ENCODE data around the gene PRKCE. TPM values are rescaled to one million over a fixed set of nuclear protein-coding genes. Genes with fewer than 3 reads are reported as not detected.

PRKCE gene
- total and polyA plus RNA-seq, 2 experiments from 2014 or later: 0.94 to 1.2 TPM

DNA sequence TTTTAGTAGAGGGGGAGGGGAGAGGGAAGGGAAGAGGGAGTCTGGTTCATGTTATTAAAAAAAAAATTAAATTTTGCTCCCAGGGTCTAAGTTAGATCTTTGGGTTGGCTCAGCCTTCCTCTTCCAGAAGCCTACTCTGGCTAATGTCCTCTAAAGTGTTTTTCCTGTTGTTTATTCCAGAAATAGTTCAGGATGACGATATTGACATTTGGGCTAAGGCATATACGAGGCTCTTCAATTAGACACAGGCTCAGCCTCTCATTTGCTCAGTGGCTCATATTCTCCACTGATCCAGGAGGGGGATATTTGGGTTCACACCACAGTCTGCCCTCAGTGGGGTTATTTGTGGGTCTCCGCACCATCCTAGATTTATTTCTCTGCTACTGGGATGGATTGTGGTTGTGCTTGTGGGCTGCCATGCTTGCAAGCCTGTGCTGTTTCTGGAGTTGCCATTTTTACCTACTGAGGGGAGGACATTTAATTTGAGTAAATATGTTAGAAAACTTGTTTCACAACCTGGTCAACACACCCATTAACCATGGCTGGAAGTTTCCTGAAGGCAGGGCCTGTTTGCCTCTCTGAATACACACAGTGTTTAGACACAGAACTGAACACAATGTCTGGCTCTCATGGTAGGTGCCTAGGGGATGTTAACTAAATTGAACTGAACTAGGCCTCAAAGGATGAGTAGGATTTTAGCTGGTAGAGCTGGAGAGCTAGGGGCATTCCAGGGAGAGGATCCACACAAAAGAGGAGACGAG lies 388.2 kb downstream of the PRKCE start:
- TF ChIP-seq ZNF114 (CRISPR knock-in tag; IDR thresholded peaks at IDR 0.05): no peak
- TF ChIP-seq EZH2 (IDR thresholded peaks at IDR 0.05; ENCODE audit: low read depth, unreplicated experiment): no peak
- TF ChIP-seq, protein P1, sequence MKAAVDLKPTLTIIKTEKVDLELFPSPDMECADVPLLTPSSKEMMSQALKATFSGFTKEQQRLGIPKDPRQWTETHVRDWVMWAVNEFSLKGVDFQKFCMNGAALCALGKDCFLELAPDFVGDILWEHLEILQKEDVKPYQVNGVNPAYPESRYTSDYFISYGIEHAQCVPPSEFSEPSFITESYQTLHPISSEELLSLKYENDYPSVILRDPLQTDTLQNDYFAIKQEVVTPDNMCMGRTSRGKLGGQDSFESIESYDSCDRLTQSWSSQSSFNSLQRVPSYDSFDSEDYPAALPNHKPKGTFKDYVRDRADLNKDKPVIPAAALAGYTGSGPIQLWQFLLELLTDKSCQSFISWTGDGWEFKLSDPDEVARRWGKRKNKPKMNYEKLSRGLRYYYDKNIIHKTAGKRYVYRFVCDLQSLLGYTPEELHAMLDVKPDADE (IDR thresholded peaks at IDR 0.05): no peak
- no peak for TF ChIP-seq ZNF331 (CRISPR knock-in tag; IDR thresholded peaks at IDR 0.05; ENCODE audit: low read depth)
- TF ChIP-seq, protein P2, sequence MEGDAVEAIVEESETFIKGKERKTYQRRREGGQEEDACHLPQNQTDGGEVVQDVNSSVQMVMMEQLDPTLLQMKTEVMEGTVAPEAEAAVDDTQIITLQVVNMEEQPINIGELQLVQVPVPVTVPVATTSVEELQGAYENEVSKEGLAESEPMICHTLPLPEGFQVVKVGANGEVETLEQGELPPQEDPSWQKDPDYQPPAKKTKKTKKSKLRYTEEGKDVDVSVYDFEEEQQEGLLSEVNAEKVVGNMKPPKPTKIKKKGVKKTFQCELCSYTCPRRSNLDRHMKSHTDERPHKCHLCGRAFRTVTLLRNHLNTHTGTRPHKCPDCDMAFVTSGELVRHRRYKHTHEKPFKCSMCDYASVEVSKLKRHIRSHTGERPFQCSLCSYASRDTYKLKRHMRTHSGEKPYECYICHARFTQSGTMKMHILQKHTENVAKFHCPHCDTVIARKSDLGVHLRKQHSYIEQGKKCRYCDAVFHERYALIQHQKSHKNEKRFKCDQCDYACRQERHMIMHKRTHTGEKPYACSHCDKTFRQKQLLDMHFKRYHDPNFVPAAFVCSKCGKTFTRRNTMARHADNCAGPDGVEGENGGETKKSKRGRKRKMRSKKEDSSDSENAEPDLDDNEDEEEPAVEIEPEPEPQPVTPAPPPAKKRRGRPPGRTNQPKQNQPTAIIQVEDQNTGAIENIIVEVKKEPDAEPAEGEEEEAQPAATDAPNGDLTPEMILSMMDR (conservative IDR thresholded peaks at IDR 0.05; ENCODE audit: low read depth in 2 of 2): no peak
- TF ChIP-seq CREB1 (CRISPR knock-in tag; IDR thresholded peaks at IDR 0.05; ENCODE audit: low read depth): no peak
- no peak for TF ChIP-seq EZH2phosphoT487 (IDR thresholded peaks at IDR 0.05; ENCODE audit: unreplicated experiment)
- TF ChIP-seq JUNB (IDR thresholded peaks at IDR 0.05; ENCODE audit: unreplicated experiment): no peak
- no peak for TF ChIP-seq NANOG (IDR thresholded peaks at IDR 0.05; ENCODE audit: borderline replicate concordance)
- no peak for TF ChIP-seq STAT1 (IDR thresholded peaks at IDR 0.05; ENCODE audit: unreplicated experiment)
- Mint-ChIP-seq H3K36me3 (ENCODE audit: low read depth) (no peaks in the 10 kb centered on the region), H3K9me3 (no peaks in the 10 kb centered on the region; the same call in 2 of the 3 replicates), H3K4me1 (peaks cover 5% of the 10 kb centered on the region; the same call in 1 of the 3 replicates), H3K4me3 (no peak overlapping the region), H3K27me3 (ENCODE audit: insufficient read depth, low read depth, poor library complexity) (no peaks in the 10 kb centered on the region), H3K27ac (0 out of 2 replicates have a peak overlapping the region, but pooled peaks have one; percentile 2)
- Histone ChIP-seq H3K36me3 (ENCODE audit: insufficient read depth) (no peaks in the 10 kb centered on the region), H3K27ac (ENCODE audit: low read depth) (no peak overlapping the region), H3K9me2 (ENCODE audit: insufficient read depth) (no peaks in the 10 kb centered on the region), H3K4me3 (no peak overlapping the region), H3K79me2 (replicated peaks; ENCODE audit: insufficient read depth) (no peaks in the 10 kb centered on the region), H3K27me3 (ENCODE audit: insufficient read depth) (no peaks in the 10 kb centered on the region), H2AFZ (no peak overlapping the region), H3K4me1 (ENCODE audit: insufficient read depth) (no peaks in the 10 kb centered on the region), H3K4me2 (no peak overlapping the region), H4K20me1 (replicated peaks; ENCODE audit: insufficient read depth) (no peaks in the 10 kb centered on the region), H3F3A (replicated peaks; ENCODE audit: low read depth) (no peaks in the 10 kb centered on the region)
- ATAC-seq: no peak
- DNase-seq (ENCODE audit: low spot score): no peak

GRCh38 chr2:46040563-46041155 lies 389.2 kb downstream of the PRKCE start:
- Mint-ChIP-seq H3K27ac (no peak overlapping the region), H3K9me3 (no peaks in the 10 kb centered on the region; the same call in 2 of the 3 replicates), H3K4me3 (no peak overlapping the region), H3K36me3 (ENCODE audit: low read depth) (no peaks in the 10 kb centered on the region), H3K27me3 (ENCODE audit: insufficient read depth, low read depth, poor library complexity) (no peaks in the 10 kb centered on the region), H3K4me1 (peaks cover 5% of the 10 kb centered on the region; the same call in 1 of the 3 replicates)
- Histone ChIP-seq H3K4me1 (ENCODE audit: insufficient read depth) (no peaks in the 10 kb centered on the region), H3K79me2 (replicated peaks; ENCODE audit: insufficient read depth) (no peaks in the 10 kb centered on the region), H2AFZ (no peak overlapping the region), H3K4me2 (no peak overlapping the region), H3K27ac (ENCODE audit: low read depth) (no peak overlapping the region), H3K9me2 (ENCODE audit: insufficient read depth) (no peaks in the 10 kb centered on the region), H3K36me3 (ENCODE audit: insufficient read depth) (no peaks in the 10 kb centered on the region), H4K20me1 (replicated peaks; ENCODE audit: insufficient read depth) (no peaks in the 10 kb centered on the region), H3F3A (replicated peaks; ENCODE audit: low read depth) (no peaks in the 10 kb centered on the region), H3K27me3 (ENCODE audit: insufficient read depth) (no peaks in the 10 kb centered on the region), H3K4me3 (no peak overlapping the region)
- DNase-seq (ENCODE audit: low spot score) (no peak), ATAC-seq (no peak)
- no peak for TF ChIP-seq CREB1 (CRISPR knock-in tag; IDR thresholded peaks at IDR 0.05; ENCODE audit: low read depth)
- no peak for TF ChIP-seq NANOG (IDR thresholded peaks at IDR 0.05; ENCODE audit: borderline replicate concordance)
- no peak for TF ChIP-seq ZNF114 (CRISPR knock-in tag; IDR thresholded peaks at IDR 0.05)
- TF ChIP-seq EZH2phosphoT487 (IDR thresholded peaks at IDR 0.05; ENCODE audit: unreplicated experiment): no peak
- no peak for TF ChIP-seq EZH2 (IDR thresholded peaks at IDR 0.05; ENCODE audit: low read depth, unreplicated experiment)
- TF ChIP-seq REST (IDR thresholded peaks at IDR 0.05; ENCODE audit: unreplicated experiment): no peak
- TF ChIP-seq, protein P1 (IDR thresholded peaks at IDR 0.05): no peak
- TF ChIP-seq, protein P2 (conservative IDR thresholded peaks at IDR 0.05; ENCODE audit: low read depth in 2 of 2): no peak
- no peak for TF ChIP-seq ZNF331 (CRISPR knock-in tag; IDR thresholded peaks at IDR 0.05; ENCODE audit: low read depth)
- TF ChIP-seq STAT1 (IDR thresholded peaks at IDR 0.05; ENCODE audit: unreplicated experiment): no peak
